B cell (primary cell): Measurements from ENCODE around the gene KIAA1217. TPM values are rescaled to one million over a fixed set of nuclear protein-coding genes. Genes with fewer than 3 reads are reported as not detected.

Experiments
- ATAC-seq: fragments of 200-7000 bp; cut with Tn5 transposase; one replicate; pipeline ENCODE4 v1.10.0; 2021; ENCODE audit warnings: low read depth, mild to moderate bottlenecking, moderate number of reproducible peaks, moderate library complexity
- CTCF ChIA-PET: fragments of 350-600 bp; sonication (Branson Sonifier 250); formaldehyde crosslinking; loops from one replicate; lab custom pipeline; 2021; ENCODE audit warnings: antibody characterized with exemption, inconsistent platforms; lab: Charles Lee
- POLR2A ChIA-PET: fragments of 350-600 bp; sonication (Branson Sonifier 250); formaldehyde crosslinking; loops from one replicate; lab custom pipeline; 2021; ENCODE audit warnings: antibody characterized with exemption; lab: Charles Lee
- DNase-seq: peaks from one replicate; pipeline ENCODE4 v3.0.0; 2013
- H2AFZ ChIP-seq: 2 replicates; pipeline ENCODE4 v1.6.1; 2012; ENCODE audit warnings: mild to moderate bottlenecking, low read depth, low read length; ENCODE audit not compliant: insufficient read depth, poor library complexity, severe bottlenecking
- H3K27ac ChIP-seq, 2 donors: 1 replicate in 1 of 2; 2 replicates in 1 of 2; pipeline ENCODE4 v1.5.1; 2012 to 2013; ENCODE audit warnings: low read length in 2 of 2, mild to moderate bottlenecking in 2 of 2, moderate library complexity in 1 of 2
- H3K27me3 ChIP-seq, 4 experiments: fragments of 200-600 bp in 1 of 4; sonication (generic) in 1 of 4; replicated peaks in 1 of 4; 1 replicate in 2 of 4; 2 replicates in 2 of 4; pipeline versions ENCODE4 v1.6.1 to v1.7.0; 2013 to 2016; ENCODE audit warnings: low read length in 3 of 4, mild to moderate bottlenecking in 2 of 4, mixed read lengths in 1 of 4, moderate library complexity in 1 of 4; ENCODE audit not compliant: insufficient read depth in 4 of 4, control insufficient read depth in 3 of 4; ENCODE audit errors: control extremely low read depth in 1 of 4
- H3K36me3 ChIP-seq, 2 experiments: replicated peaks in 1 of 2; 1 replicate in 1 of 2; 2 replicates in 1 of 2; pipeline versions ENCODE4 v1.6.1 to v1.7.1; 2013; ENCODE audit warnings: low read length in 1 of 2; ENCODE audit not compliant: insufficient read depth in 2 of 2, control insufficient read depth in 1 of 2; ENCODE audit errors: control extremely low read depth in 1 of 2, extremely low read depth in 1 of 2
- H3K4me1 ChIP-seq, 2 donors: fragments of 200-600 bp in 1 of 2; sonication (generic) in 1 of 2; 1 replicate in 1 of 2; 2 replicates in 1 of 2; pipeline versions ENCODE4 v1.5.1 to v1.6.1; 2013 to 2017; ENCODE audit warnings: low read length in 2 of 2; ENCODE audit not compliant: control insufficient read depth in 2 of 2, insufficient read depth in 2 of 2
- H3K4me2 ChIP-seq: replicated peaks from 2 replicates; pipeline ENCODE3; 2012; ENCODE audit warnings: mild to moderate bottlenecking, low read depth, low read length; ENCODE audit not compliant: poor library complexity, severe bottlenecking
- H3K4me3 ChIP-seq, 5 experiments: fragments of 200-600 bp in 1 of 5; sonication (generic) in 1 of 5; 1 replicate in 3 of 5; 2 replicates in 2 of 5; pipeline versions ENCODE4 v1.5.1 to v1.7.0; 2011 to 2016; ENCODE audit warnings: low read length in 4 of 5, mild to moderate bottlenecking in 4 of 5, low read depth in 2 of 5, control low read depth in 1 of 5, moderate library complexity in 1 of 5; ENCODE audit not compliant: insufficient read depth in 1 of 5; ENCODE audit errors: control extremely low read depth in 1 of 5, extremely low read depth in 1 of 5
- H3K79me2 ChIP-seq: fragments of 200-600 bp; sonication (generic); one replicate; pipeline ENCODE4 v1.6.0; 2016; ENCODE audit warnings: low read length; ENCODE audit not compliant: control insufficient read depth, insufficient read depth
- H3K9ac ChIP-seq: fragments of 200-600 bp; sonication (generic); 2 replicates; pipeline ENCODE4 v1.6.1; 2017; ENCODE audit warnings: mild to moderate bottlenecking, low read length, moderate library complexity
- H3K9me3 ChIP-seq, 3 donors: one replicate each; pipeline versions ENCODE4 v1.6.1 to v1.7.1; 2013; ENCODE audit warnings: low read length in 2 of 3; ENCODE audit not compliant: control insufficient read depth in 2 of 3, insufficient read depth in 1 of 3; ENCODE audit errors: control extremely low read depth in 1 of 3
- H4K20me1 ChIP-seq: 2 replicates; pipeline ENCODE4 v1.6.0; 2012; ENCODE audit warnings: mild to moderate bottlenecking, low read length; ENCODE audit not compliant: insufficient read depth, control insufficient read depth, poor library complexity, severe bottlenecking
- H3K27ac Mint-ChIP-seq: one replicate; pipeline ENCODE4 v1.8.0; 2021; ENCODE audit warnings: mixed read lengths
- H3K27me3 Mint-ChIP-seq: one replicate; pipeline ENCODE4 v1.8.0; 2021; ENCODE audit warnings: mixed read lengths
- H3K4me1 Mint-ChIP-seq: one replicate; pipeline ENCODE4 v1.8.0; 2021; ENCODE audit warnings: mixed read lengths
- H3K4me3 Mint-ChIP-seq: one replicate; pipeline ENCODE4 v1.8.0; 2021; ENCODE audit warnings: mixed read lengths
- H3K9me3 Mint-ChIP-seq: one replicate; pipeline ENCODE4 v1.8.0; 2022; ENCODE audit warnings: mixed read lengths; ENCODE audit not compliant: insufficient read depth
- EZH2 ChIP-seq: IDR thresholded peaks from 2 replicates; pipeline ENCODE4 v1.6.1; 2012; ENCODE audit warnings: borderline replicate concordance, low read depth, mild to moderate bottlenecking, moderate library complexity, low read length; ENCODE audit not compliant: insufficient read depth, poor library complexity, severe bottlenecking
- WGBS: methylation state at CpG from one replicate; pipeline ENCODE4 v1.1.5; 2013; ENCODE audit warnings: missing lambda C conversion rate; ENCODE audit not compliant: insufficient coverage; 5-methylcytosine and 5-hydroxymethylcytosine counted together
- intact Hi-C: fragments of 100-400 bp; cut with micrococcal nuclease; formaldehyde crosslinking; loops from one replicate; pipeline ENCODE4 v1.10.0; 2022
- polyA plus RNA-seq: library from polyadenylated mRNA; depleted of rRNA; stranded (reverse); fragments of >200 nt; gene quantifications from 2 replicates; pipeline ENCODE4 v1.2.3, GENCODE V29; 2012
- total RNA-seq, 2 donors: library from RNA; stranded (reverse); fragments of 120-200 nt in 1 of 2; gene quantifications; 1 replicate in 1 of 2; 2 replicates in 1 of 2; pipeline versions ENCODE4 v1.2.3 to v1.2.4, GENCODE V29; 2013 to 2022
- TF ChIP-seq, protein P1 (sequence below): fragments of 200-600 bp; IDR thresholded peaks from one replicate; pipeline ENCODE4 v1.8.0; 2022; ENCODE audit warnings: antibody characterized with exemption, mild to moderate bottlenecking

The KIAA1217 gene
- total and polyA plus RNA-seq, 2 donors (not counting 1 experiment from before 2014, with no cell fraction given), result 0.67 TPM; not detected in 1

DNA sequence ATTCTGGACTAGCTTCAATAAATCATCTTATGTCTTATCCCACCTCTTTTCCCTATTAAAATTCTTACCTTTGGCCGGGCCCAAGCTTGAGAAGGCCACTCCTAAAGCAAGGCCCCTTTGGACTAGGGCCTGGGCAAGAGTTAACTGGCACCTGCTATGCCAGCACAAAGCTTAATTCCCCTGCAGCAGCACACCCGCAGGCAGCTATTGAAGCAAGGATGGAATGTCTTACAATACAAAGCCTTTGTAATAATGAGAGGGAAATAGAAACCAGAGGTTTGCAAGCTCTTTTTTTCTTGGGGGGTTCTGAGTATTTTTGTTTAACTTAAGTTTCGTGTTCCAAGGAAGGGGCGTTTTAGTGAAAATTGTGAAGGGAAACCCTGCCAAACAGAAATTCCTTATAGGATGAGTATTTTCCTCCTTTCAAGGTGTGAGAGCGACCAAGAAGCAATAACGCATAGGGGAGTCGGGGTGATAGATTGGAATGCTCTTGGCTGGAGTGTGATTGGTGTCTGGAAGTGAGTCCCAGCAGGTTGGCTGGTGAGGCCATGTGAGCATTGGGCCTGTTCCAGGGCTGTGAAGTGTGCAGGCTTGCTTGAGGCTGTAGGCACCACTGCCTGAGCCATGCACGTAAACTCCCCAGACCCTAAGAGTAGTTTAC, 148.5 kb downstream of the KIAA1217 start:
- H2AFZ ChIP-seq, result no peak overlapping the region
- DNase-seq (no peak), ATAC-seq (no peak)
- no peaks in the 10 kb centered on the region for H4K20me1 ChIP-seq
- WGBS, result 90% methylated on average over 2 of the region's 8 CpGs
- Mint-ChIP-seq H3K9me3 (no peaks in the 10 kb centered on the region), H3K27ac (no peak overlapping the region), H3K27me3 (no peaks in the 10 kb centered on the region), H3K4me1 (no peaks in the 10 kb centered on the region), H3K4me3 (no peak overlapping the region)
- no peaks in the 10 kb centered on the region for H3K9me3 ChIP-seq
- POLR2A ChIA-PET, result no interaction called here
- TF ChIP-seq, protein P1, sequence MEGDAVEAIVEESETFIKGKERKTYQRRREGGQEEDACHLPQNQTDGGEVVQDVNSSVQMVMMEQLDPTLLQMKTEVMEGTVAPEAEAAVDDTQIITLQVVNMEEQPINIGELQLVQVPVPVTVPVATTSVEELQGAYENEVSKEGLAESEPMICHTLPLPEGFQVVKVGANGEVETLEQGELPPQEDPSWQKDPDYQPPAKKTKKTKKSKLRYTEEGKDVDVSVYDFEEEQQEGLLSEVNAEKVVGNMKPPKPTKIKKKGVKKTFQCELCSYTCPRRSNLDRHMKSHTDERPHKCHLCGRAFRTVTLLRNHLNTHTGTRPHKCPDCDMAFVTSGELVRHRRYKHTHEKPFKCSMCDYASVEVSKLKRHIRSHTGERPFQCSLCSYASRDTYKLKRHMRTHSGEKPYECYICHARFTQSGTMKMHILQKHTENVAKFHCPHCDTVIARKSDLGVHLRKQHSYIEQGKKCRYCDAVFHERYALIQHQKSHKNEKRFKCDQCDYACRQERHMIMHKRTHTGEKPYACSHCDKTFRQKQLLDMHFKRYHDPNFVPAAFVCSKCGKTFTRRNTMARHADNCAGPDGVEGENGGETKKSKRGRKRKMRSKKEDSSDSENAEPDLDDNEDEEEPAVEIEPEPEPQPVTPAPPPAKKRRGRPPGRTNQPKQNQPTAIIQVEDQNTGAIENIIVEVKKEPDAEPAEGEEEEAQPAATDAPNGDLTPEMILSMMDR, result no peak
- no peak for TF ChIP-seq EZH2
- CTCF ChIA-PET, result no interaction called here
- H3K27ac ChIP-seq, result no peak overlapping the region
- H3K9ac ChIP-seq, result no peak overlapping the region
- H3K4me3 ChIP-seq, result no peak overlapping the region
- no peaks in the 10 kb centered on the region for H3K36me3 ChIP-seq
- no peak overlapping the region for H3K4me2 ChIP-seq
- H3K79me2 ChIP-seq, result no peaks in the 10 kb centered on the region
- H3K27me3 ChIP-seq, result no peaks in the 10 kb centered on the region
- intact Hi-C loops, result no loop called here
- H3K4me1 ChIP-seq, result no peaks in the 10 kb centered on the region

DNA sequence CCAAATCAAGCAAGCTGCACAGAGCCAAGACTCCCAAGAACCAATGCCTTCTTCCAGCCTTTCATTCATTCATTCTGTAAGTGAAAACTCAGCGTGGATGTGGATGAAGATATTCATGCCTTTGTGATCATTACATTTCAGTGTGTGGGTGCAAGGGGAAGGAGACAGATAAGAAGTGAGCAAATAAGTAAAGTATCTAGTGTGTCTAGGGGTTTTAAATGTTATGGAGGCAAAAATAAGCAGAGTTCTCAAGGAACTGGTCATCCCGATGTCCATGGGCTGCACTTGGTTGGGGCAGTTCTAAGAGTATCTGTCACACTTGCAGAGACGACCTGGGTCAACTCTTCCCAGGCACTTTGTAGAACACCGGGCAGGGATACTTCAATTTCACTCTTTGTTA, 149.1 kb downstream of the KIAA1217 start:
- POLR2A ChIA-PET, result no interaction called here
- CTCF ChIA-PET, result no interaction called here
- no peak overlapping the region for H3K27ac ChIP-seq
- no peak overlapping the region for H3K4me3 Mint-ChIP-seq
- H3K9me3 ChIP-seq, result no peaks in the 10 kb centered on the region
- no peaks in the 10 kb centered on the region for H3K4me1 Mint-ChIP-seq
- H3K27ac Mint-ChIP-seq, result no peak overlapping the region
- H3K27me3 ChIP-seq, result no peaks in the 10 kb centered on the region
- intact Hi-C loops, result no loop called here
- no peak overlapping the region for H3K4me2 ChIP-seq
- H3K79me2 ChIP-seq, result no peaks in the 10 kb centered on the region
- DNase-seq (no peak), ATAC-seq (no peak)
- 100% methylated on average over 2 of the region's 4 CpGs for WGBS
- no peaks in the 10 kb centered on the region for H3K36me3 ChIP-seq
- no peaks in the 10 kb centered on the region for H4K20me1 ChIP-seq
- H2AFZ ChIP-seq, result no peak overlapping the region
- TF ChIP-seq EZH2, result no peak
- TF ChIP-seq, protein P1, result no peak
- no peaks in the 10 kb centered on the region for H3K27me3 Mint-ChIP-seq
- H3K4me1 ChIP-seq, result no peaks in the 10 kb centered on the region
- H3K9ac ChIP-seq, result no peak overlapping the region
- no peak overlapping the region for H3K4me3 ChIP-seq
- no peaks in the 10 kb centered on the region for H3K9me3 Mint-ChIP-seq
